ENCODE measurements around the gene FSTL4. TPM values are rescaled to one million over a fixed set of nuclear protein-coding genes. Genes with fewer than 3 reads are reported as not detected.

Gene FSTL4
- polyA plus RNA-seq, 1 of the 3 experiments (the other 2 are of a cell fraction) = not detected

GRCh38 chr5:133457439-133458355 lies 154.6 kb downstream of the FSTL4 start (continued):
- TF ChIP-seq IRF3 (IDR thresholded peaks at IDR 0.05; ENCODE audit: low read depth, low read length) = no peak
- no peak for TF ChIP-seq CTCF (IDR thresholded peaks at IDR 0.05)
- TF ChIP-seq TCF12 (IDR thresholded peaks at IDR 0.05) = peak; percentile 97
- peak; percentile 36; the same call in 1 of the 2 replicates for TF ChIP-seq YY1 (IDR thresholded peaks at IDR 0.05; ENCODE audit: low read depth)
- TF ChIP-seq FOSL2 (IDR thresholded peaks at IDR 0.05; ENCODE audit: borderline replicate concordance, low read depth) = peak; percentile 79; the same call in 1 of the 2 replicates
- no peak for TF ChIP-seq SMC3 (IDR thresholded peaks at IDR 0.05; ENCODE audit: low read depth, low read length)
- TF ChIP-seq, protein P1, sequence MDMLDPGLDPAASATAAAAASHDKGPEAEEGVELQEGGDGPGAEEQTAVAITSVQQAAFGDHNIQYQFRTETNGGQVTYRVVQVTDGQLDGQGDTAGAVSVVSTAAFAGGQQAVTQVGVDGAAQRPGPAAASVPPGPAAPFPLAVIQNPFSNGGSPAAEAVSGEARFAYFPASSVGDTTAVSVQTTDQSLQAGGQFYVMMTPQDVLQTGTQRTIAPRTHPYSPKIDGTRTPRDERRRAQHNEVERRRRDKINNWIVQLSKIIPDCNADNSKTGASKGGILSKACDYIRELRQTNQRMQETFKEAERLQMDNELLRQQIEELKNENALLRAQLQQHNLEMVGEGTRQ (IDR thresholded peaks at IDR 0.05; ENCODE audit: borderline replicate concordance, low read depth, low read length) = no peak
- TF ChIP-seq TAF1 (IDR thresholded peaks at IDR 0.05; ENCODE audit: borderline replicate concordance, low read depth, low read length) = no peak
- TF ChIP-seq NRF1 (IDR thresholded peaks at IDR 0.05; ENCODE audit: low read depth, low read length) = no peak
- peak; percentile 80 for TF ChIP-seq NFIC (IDR thresholded peaks at IDR 0.05; ENCODE audit: borderline replicate concordance)

- Histone ChIP-seq H3K27me3 (ENCODE audit: insufficient read depth) (no peaks in the 10 kb centered on the region), H3K9ac (no peak overlapping the region), H3K4me3 (ENCODE audit: low read depth in 2 of 2, low read length in 1 of 2) (no peak overlapping the region), H2AFZ (ENCODE audit: low read depth) (no peak overlapping the region), H3K9me3 (no peaks in the 10 kb centered on the region), H3F3A (replicated peaks; ENCODE audit: insufficient read depth) (peaks cover 19% of the 10 kb centered on the region), H3K36me3 (replicated peaks in 1 of 2; ENCODE audit: control insufficient read depth in 1 of 2, insufficient read depth in 2 of 2, low read length in 1 of 2) (no peaks in the 10 kb centered on the region), H3K4me1 (ENCODE audit: control insufficient read depth in 1 of 2, insufficient read depth in 2 of 2, low read depth in 1 of 2, low read length in 1 of 2) (peaks cover 15 to 60% of the 10 kb centered on the region in 2 experiments), H3K4me2 (peak overlapping the region; percentile 17), H3K27ac (ENCODE audit: low read depth in 2 of 2, low read length in 1 of 2) (peak overlapping the region in 1 of 2 experiments; percentile 30; a peak in 1 of 4 replicates), H3K79me2 (ENCODE audit: insufficient read depth) (no peaks in the 10 kb centered on the region), H3K9me2 (no peaks in the 10 kb centered on the region), H4K20me1 (ENCODE audit: insufficient read depth) (no peaks in the 10 kb centered on the region)
- DNase-seq = no peak
- TF ChIP-seq, protein P2, sequence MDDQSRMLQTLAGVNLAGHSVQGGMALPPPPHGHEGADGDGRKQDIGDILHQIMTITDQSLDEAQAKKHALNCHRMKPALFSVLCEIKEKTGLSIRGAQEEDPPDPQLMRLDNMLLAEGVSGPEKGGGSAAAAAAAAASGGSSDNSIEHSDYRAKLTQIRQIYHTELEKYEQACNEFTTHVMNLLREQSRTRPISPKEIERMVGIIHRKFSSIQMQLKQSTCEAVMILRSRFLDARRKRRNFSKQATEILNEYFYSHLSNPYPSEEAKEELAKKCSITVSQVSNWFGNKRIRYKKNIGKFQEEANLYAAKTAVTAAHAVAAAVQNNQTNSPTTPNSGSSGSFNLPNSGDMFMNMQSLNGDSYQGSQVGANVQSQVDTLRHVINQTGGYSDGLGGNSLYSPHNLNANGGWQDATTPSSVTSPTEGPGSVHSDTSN (IDR thresholded peaks at IDR 0.05) = peak; percentile 88
- TF ChIP-seq RXRA (IDR thresholded peaks at IDR 0.05; ENCODE audit: borderline replicate concordance, low read depth) (0 out of 2 replicates have a peak, but pooled peaks have one; percentile 42), RCOR1 (IDR thresholded peaks at IDR 0.05; ENCODE audit: low read length) (peak; percentile 51; the same call in 1 of the 2 replicates), GABPA (IDR thresholded peaks at IDR 0.05; ENCODE audit: low read depth) (no peak), CHD2 (IDR thresholded peaks at IDR 0.05; ENCODE audit: low read length, partially characterized antibody) (peak; percentile 13), MAX (IDR thresholded peaks at IDR 0.05; ENCODE audit: low read depth) (peak; percentile 42; the same call in 1 of the 2 replicates), EP300 (IDR thresholded peaks at IDR 0.05; ENCODE audit: borderline replicate concordance in 1 of 2, low read depth in 1 of 2, low read length in 1 of 2) (peak in 1 of 2 experiments; percentile 53; a peak in 1 of 4 replicates), GATA2 (CRISPR knock-in tag; IDR thresholded peaks at IDR 0.05) (no peak), JUND (IDR thresholded peaks at IDR 0.05) (peak; percentile 57), TCF12 (IDR thresholded peaks at IDR 0.05) (peak; percentile 74), NFIC (IDR thresholded peaks at IDR 0.05; ENCODE audit: borderline replicate concordance) (no peak; the same call in 1 of the 2 replicates), TEAD4 (IDR thresholded peaks at IDR 0.05; ENCODE audit: borderline replicate concordance, insufficient read depth) (peak; percentile 74), RFX5 (IDR thresholded peaks at IDR 0.05; ENCODE audit: low read length) (no peak)
- WGBS (ENCODE audit: low lambda C conversion rate) = 53% methylated on average over 4 of the region's 4 CpGs
- POLR2A ChIA-PET = no interaction called here
- CTCF ChIA-PET = interaction anchor here (1.6 to 2.5 kb wide), 4 partner anchors 33 to 487 kb away, joined by 5 to 9 read pairs (median 6); no protein-coding TSS in a partner anchor
Observed at GRCh38 chr5:133456933-133457402, 155.4 kb downstream of the FSTL4 start.

Measured in SK-N-SH (cell line).